HCT116 (cell line): ENCODE data around the gene ATXN7L1. TPM values are rescaled to one million over a fixed set of nuclear protein-coding genes. Genes with fewer than 3 reads are reported as not detected.

Experiments used
- ATAC-seq: fragments of 200-7000 bp; cut with Tn5 transposase; 2 replicates; pipeline ENCODE4 v1.9.1; 2020; ENCODE audit warnings: mild to moderate bottlenecking, moderate library complexity
- BruUV-seq: library from RNA; stranded (reverse); fragments of 400-500 nt; replicated peaks from 2 replicates; lab custom pipeline; 2021; lab: Mats Ljungman, UMichigan
- CTCF ChIA-PET: fragments of 300-600 bp; sonication (Branson Sonifier 250); formaldehyde crosslinking; loops from one replicate; lab custom pipeline; 2021; ENCODE audit warnings: antibody characterized with exemption; lab: Charles Lee
- POLR2A ChIA-PET: fragments of 300-600, 350-600 bp; sonication (Branson Sonifier 250); formaldehyde crosslinking; loops from one replicate; lab custom pipeline; 2021; ENCODE audit warnings: antibody characterized with exemption; lab: Charles Lee
- RAD21 ChIA-PET, 2 experiments: fragments of 300-600 bp; sonication (Branson Sonifier 250); formaldehyde crosslinking; loops; one replicate each; lab custom pipeline; 2023; ENCODE audit warnings: low total read pairs in 2 of 2; ENCODE audit not compliant: uncharacterized antibody in 2 of 2, unreplicated experiment in 2 of 2, low non-redundant PET in 1 of 2; lab: Charles Lee
- DNase-seq: peaks from one replicate; pipeline ENCODE4 v3.0.0-alpha.2; 2010; ENCODE audit warnings: low read depth, low spot score
- H2AFZ ChIP-seq: fragments of 200-600 bp; shearing (Covaris generic), sonication (generic); 2 replicates; pipeline ENCODE4 v1.6.1; 2017; ENCODE audit warnings: low read depth, mixed run types, mixed read lengths, antibody characterized with exemption, low read length; ENCODE audit not compliant: poor library complexity, severe bottlenecking
- H3K27ac ChIP-seq: 2 replicates; pipeline ENCODE4 v1.5.1; 2012; ENCODE audit warnings: low read depth, low read length
- H3K27me3 ChIP-seq: fragments of 200-600 bp; sonication (generic); 2 replicates; pipeline ENCODE4 v1.6.1; 2016; ENCODE audit warnings: mixed run types, low read length, mixed read lengths; ENCODE audit not compliant: insufficient read depth
- H3K36me3 ChIP-seq, 2 experiments: fragments of 200-500 bp in 1 of 2; fragments of 200-600 bp in 1 of 2; sonication (Bioruptor generic) in 1 of 2; sonication (generic) in 1 of 2; 2 replicates each; pipeline versions ENCODE4 v1.5.1 to v1.6.1; 2014 to 2016; ENCODE audit warnings: low read length in 2 of 2, inconsistent platforms in 1 of 2, mixed read lengths in 1 of 2, mixed run types in 1 of 2; ENCODE audit not compliant: insufficient read depth in 2 of 2, control insufficient read depth in 1 of 2
- H3K4me1 ChIP-seq, 2 experiments: fragments of 200-600 bp in 1 of 2; sonication (generic) in 1 of 2; 2 replicates each; pipeline versions ENCODE4 v1.5.1 to v1.6.1; 2012 to 2017; ENCODE audit warnings: low read length in 2 of 2, inconsistent platforms in 1 of 2, mild to moderate bottlenecking in 1 of 2, mixed read lengths in 1 of 2, mixed run types in 1 of 2, moderate library complexity in 1 of 2; ENCODE audit not compliant: insufficient read depth in 2 of 2, control insufficient read depth in 1 of 2
- H3K4me2 ChIP-seq: fragments of 200-600 bp; sonication (generic); 2 replicates; pipeline ENCODE4 v1.6.1; 2017; ENCODE audit warnings: mixed run types, low read length, mixed read lengths
- H3K4me3 ChIP-seq, 2 experiments: fragments of 200-600 bp in 1 of 2; sonication (generic) in 1 of 2; replicated peaks in 1 of 2; 2 replicates each; pipeline ENCODE4 v1.5.1; 2011 to 2016; ENCODE audit warnings: low read length in 2 of 2, control low read depth in 1 of 2, low read depth in 1 of 2, mild to moderate bottlenecking in 1 of 2, mixed read lengths in 1 of 2, mixed run types in 1 of 2
- H3K79me2 ChIP-seq: fragments of 200-600 bp; sonication (generic); 2 replicates; pipeline ENCODE4 v1.6.1; 2017; ENCODE audit warnings: mild to moderate bottlenecking, mixed run types, low read length, moderate library complexity, mixed read lengths; ENCODE audit not compliant: insufficient read depth
- H3K9ac ChIP-seq: fragments of 200-600 bp; sonication (generic); 2 replicates; pipeline ENCODE4 v1.6.1; 2016; ENCODE audit warnings: low read length, mixed read lengths
- H3K9me2 ChIP-seq: fragments of 200-600 bp; sonication (generic), shearing (Covaris generic); 2 replicates; pipeline ENCODE4 v1.6.1; 2017; ENCODE audit warnings: mixed run types, mild to moderate bottlenecking, moderate library complexity; ENCODE audit not compliant: insufficient read depth
- H3K9me3 ChIP-seq, 2 experiments: fragments of 200-500 bp in 1 of 2; fragments of 200-600 bp in 1 of 2; sonication (Bioruptor generic) in 1 of 2; sonication (generic) in 1 of 2; 2 replicates each; pipeline ENCODE4 v1.6.1; 2014 to 2017; ENCODE audit warnings: low read length in 2 of 2, mixed read lengths in 2 of 2, inconsistent platforms in 1 of 2, low read depth in 1 of 2, mild to moderate bottlenecking in 1 of 2, mixed run types in 1 of 2, moderate library complexity in 1 of 2; ENCODE audit not compliant: control insufficient read depth in 1 of 2, insufficient read depth in 1 of 2
- H4K20me1 ChIP-seq: fragments of 200-600 bp; sonication (generic), shearing (Covaris generic); 2 replicates; pipeline ENCODE4 v1.6.1; 2017; ENCODE audit warnings: mixed run types, mild to moderate bottlenecking, moderate library complexity; ENCODE audit not compliant: insufficient read depth
- EZH2 ChIP-seq: fragments of 200-600 bp; sonication (generic); IDR thresholded peaks from 2 replicates; pipeline ENCODE4 v1.6.1; 2017; ENCODE audit warnings: antibody characterized with exemption, mixed run types
- EZH2phosphoT487 ChIP-seq: fragments of 200-600 bp; IDR thresholded peaks from 2 replicates; pipeline ENCODE4 v1.6.1; 2018; ENCODE audit warnings: antibody characterized with exemption, borderline replicate concordance
- FOSL1 ChIP-seq: IDR thresholded peaks from 2 replicates; pipeline ENCODE4 v1.6.1; 2012; ENCODE audit warnings: low read depth
- POLR2AphosphoS5 ChIP-seq: IDR thresholded peaks from 2 replicates; pipeline ENCODE4 v1.6.1; 2011; ENCODE audit warnings: mild to moderate bottlenecking, low read depth, low read length, moderate library complexity
- RAD21 ChIP-seq: IDR thresholded peaks from 2 replicates; pipeline ENCODE4 v1.6.1; 2012; ENCODE audit warnings: low read depth, mild to moderate bottlenecking
- SIN3A ChIP-seq: IDR thresholded peaks from 2 replicates; pipeline ENCODE4 v1.6.1; 2012; ENCODE audit warnings: low read depth
- SRF ChIP-seq: IDR thresholded peaks from 2 replicates; pipeline ENCODE4 v1.6.1; 2012; ENCODE audit warnings: low read depth
- TCF7L2 ChIP-seq: IDR thresholded peaks from 2 replicates; pipeline ENCODE4 v1.7.0; 2011; ENCODE audit warnings: borderline replicate concordance, inconsistent platforms; ENCODE audit not compliant: insufficient read depth, insufficient read length; ENCODE audit errors: extremely low read depth
- intact Hi-C: fragments of 100-400 bp; cut with micrococcal nuclease; formaldehyde crosslinking; loops from 2 replicates; pipeline ENCODE4 v1.10.0; 2022
- total RNA-seq: library from RNA; stranded (reverse); gene quantifications from one replicate; pipeline ENCODE4 v1.2.1, GENCODE V29; 2021; ENCODE audit not compliant: unreplicated experiment
- TF ChIP-seq, protein P1 (sequence below), 3 experiments: fragments of 200-600 bp in 1 of 3; sonication (generic) in 1 of 3; IDR thresholded peaks in 2 of 3; conservative IDR thresholded peaks in 1 of 3; 2 replicates each; pipeline ENCODE4 v1.5.1; 2012 to 2017; ENCODE audit warnings: low read depth in 2 of 3, low read length in 2 of 3, antibody characterized with exemption in 1 of 3, borderline replicate concordance in 1 of 3, control low read depth in 1 of 3, mild to moderate bottlenecking in 1 of 3, mixed read lengths in 1 of 3, mixed run types in 1 of 3, moderate library complexity in 1 of 3; ENCODE audit not compliant: insufficient read depth in 1 of 3
- TF ChIP-seq, protein P2 (sequence below): IDR thresholded peaks from 2 replicates; pipeline ENCODE4 v1.6.1; 2012; ENCODE audit warnings: low read depth
- TF ChIP-seq, protein P3 (sequence below): IDR thresholded peaks from 2 replicates; pipeline ENCODE4 v1.6.1; 2011; ENCODE audit warnings: mild to moderate bottlenecking, low read length, moderate library complexity; ENCODE audit not compliant: insufficient replicate concordance; ENCODE audit errors: extremely low read depth
- TF ChIP-seq, protein P4 (sequence below): IDR thresholded peaks from 2 replicates; pipeline ENCODE4 v1.6.1; 2012

The ATXN7L1 gene
- total RNA-seq, 1 experiment from 2014 or later, result 11.5 TPM

DNA sequence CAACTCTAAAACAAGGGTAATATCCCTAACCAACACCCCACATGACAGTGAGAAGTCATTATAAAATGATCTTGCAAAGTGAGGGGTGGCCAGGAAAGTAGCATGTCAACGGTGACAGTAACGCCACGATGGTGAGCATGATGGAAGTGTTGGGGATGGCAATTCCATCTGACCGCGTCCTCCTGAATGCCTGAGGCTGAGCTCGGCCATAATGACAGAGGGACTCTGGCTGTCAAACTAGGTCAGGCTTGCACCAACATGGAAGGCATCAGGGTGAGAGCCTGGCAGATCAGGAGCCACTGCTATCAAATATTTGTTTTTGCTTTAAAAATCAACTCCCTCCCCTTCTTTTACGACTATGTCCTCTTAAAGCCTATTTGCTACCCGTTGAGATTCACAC lies 239.4 kb downstream of the ATXN7L1 start:
- ATAC-seq, result no peak
- H3K4me2 ChIP-seq, result no peak overlapping the region
- intact Hi-C loops, result no loop called here
- H4K20me1 ChIP-seq, result no peaks in the 10 kb centered on the region
- TF ChIP-seq TCF7L2 (no peak), FOSL1 (no peak), RAD21 (no peak), EZH2 (no peak), SRF (no peak), SIN3A (no peak)
- TF ChIP-seq, protein P1, sequence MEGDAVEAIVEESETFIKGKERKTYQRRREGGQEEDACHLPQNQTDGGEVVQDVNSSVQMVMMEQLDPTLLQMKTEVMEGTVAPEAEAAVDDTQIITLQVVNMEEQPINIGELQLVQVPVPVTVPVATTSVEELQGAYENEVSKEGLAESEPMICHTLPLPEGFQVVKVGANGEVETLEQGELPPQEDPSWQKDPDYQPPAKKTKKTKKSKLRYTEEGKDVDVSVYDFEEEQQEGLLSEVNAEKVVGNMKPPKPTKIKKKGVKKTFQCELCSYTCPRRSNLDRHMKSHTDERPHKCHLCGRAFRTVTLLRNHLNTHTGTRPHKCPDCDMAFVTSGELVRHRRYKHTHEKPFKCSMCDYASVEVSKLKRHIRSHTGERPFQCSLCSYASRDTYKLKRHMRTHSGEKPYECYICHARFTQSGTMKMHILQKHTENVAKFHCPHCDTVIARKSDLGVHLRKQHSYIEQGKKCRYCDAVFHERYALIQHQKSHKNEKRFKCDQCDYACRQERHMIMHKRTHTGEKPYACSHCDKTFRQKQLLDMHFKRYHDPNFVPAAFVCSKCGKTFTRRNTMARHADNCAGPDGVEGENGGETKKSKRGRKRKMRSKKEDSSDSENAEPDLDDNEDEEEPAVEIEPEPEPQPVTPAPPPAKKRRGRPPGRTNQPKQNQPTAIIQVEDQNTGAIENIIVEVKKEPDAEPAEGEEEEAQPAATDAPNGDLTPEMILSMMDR (IDR thresholded peaks at IDR 0.05 in 2 of 3, conservative IDR thresholded peaks at IDR 0.05 in 1 of 3; ENCODE audit: borderline replicate concordance in 1 of 3, insufficient read depth in 1 of 3, low read depth in 2 of 3, low read length in 2 of 3), result no peak
- H3K9me2 ChIP-seq, result no peaks in the 10 kb centered on the region
- ChIA-PET CTCF (no interaction called here), POLR2A (no interaction called here), RAD21 (no interaction called here)
- no peaks in the 10 kb centered on the region for H3K27me3 ChIP-seq
- H3K9ac ChIP-seq, result no peak overlapping the region
- DNase-seq, result no peak
- H2AFZ ChIP-seq, result no peak overlapping the region
- H3K27ac ChIP-seq, result no peak overlapping the region
- BruUV-seq, result no TSS peak
- no peak overlapping the region for H3K4me3 ChIP-seq
- H3K36me3 ChIP-seq, result no peaks in the 10 kb centered on the region; a peak in 1 of 4 replicates
- no peaks in the 10 kb centered on the region for H3K9me3 ChIP-seq
- H3K4me1 ChIP-seq, result no peaks in the 10 kb centered on the region
- no peaks in the 10 kb centered on the region for H3K79me2 ChIP-seq

DNA sequence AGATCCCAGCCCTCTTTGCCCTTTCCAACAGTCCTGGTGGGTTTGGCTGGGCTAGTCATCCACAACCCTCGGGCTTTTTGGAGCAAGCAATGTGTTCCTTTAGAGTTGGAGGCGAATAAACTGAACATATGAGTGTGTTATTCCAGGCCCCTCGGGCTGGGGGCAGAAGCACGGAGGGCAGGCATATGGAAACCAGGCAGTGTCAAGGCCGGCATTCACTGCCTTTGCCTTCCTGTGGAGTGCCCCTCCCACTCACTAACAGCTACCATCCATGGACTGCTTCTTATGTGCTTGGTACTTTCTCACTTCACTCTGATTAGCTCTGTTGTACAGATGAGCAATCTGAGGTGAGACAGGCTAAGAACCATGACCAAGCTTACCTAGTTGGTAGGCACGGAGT lies 241.2 kb downstream of the ATXN7L1 start:
- Histone ChIP-seq H3K79me2 (no peaks in the 10 kb centered on the region), H3K4me2 (no peak overlapping the region), H3K4me3 (no peak overlapping the region), H2AFZ (no peak overlapping the region), H3K9me2 (no peaks in the 10 kb centered on the region), H3K9me3 (no peaks in the 10 kb centered on the region), H3K36me3 (no peaks in the 10 kb centered on the region; a peak in 1 of 4 replicates), H3K27ac (no peak overlapping the region), H3K9ac (no peak overlapping the region), H3K4me1 (no peaks in the 10 kb centered on the region), H4K20me1 (no peaks in the 10 kb centered on the region), H3K27me3 (no peaks in the 10 kb centered on the region)
- POLR2A ChIA-PET, result no interaction called here
- RAD21 ChIA-PET, result no interaction called here
- no peak for DNase-seq
- BruUV-seq, result no TSS peak
- CTCF ChIA-PET, result no interaction called here
- intact Hi-C loops, result no loop called here
- no peak for ATAC-seq
- no peak for TF ChIP-seq EZH2phosphoT487
- TF ChIP-seq, protein P2, sequence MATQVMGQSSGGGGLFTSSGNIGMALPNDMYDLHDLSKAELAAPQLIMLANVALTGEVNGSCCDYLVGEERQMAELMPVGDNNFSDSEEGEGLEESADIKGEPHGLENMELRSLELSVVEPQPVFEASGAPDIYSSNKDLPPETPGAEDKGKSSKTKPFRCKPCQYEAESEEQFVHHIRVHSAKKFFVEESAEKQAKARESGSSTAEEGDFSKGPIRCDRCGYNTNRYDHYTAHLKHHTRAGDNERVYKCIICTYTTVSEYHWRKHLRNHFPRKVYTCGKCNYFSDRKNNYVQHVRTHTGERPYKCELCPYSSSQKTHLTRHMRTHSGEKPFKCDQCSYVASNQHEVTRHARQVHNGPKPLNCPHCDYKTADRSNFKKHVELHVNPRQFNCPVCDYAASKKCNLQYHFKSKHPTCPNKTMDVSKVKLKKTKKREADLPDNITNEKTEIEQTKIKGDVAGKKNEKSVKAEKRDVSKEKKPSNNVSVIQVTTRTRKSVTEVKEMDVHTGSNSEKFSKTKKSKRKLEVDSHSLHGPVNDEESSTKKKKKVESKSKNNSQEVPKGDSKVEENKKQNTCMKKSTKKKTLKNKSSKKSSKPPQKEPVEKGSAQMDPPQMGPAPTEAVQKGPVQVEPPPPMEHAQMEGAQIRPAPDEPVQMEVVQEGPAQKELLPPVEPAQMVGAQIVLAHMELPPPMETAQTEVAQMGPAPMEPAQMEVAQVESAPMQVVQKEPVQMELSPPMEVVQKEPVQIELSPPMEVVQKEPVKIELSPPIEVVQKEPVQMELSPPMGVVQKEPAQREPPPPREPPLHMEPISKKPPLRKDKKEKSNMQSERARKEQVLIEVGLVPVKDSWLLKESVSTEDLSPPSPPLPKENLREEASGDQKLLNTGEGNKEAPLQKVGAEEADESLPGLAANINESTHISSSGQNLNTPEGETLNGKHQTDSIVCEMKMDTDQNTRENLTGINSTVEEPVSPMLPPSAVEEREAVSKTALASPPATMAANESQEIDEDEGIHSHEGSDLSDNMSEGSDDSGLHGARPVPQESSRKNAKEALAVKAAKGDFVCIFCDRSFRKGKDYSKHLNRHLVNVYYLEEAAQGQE, result no peak
- no peak for TF ChIP-seq SIN3A
- TF ChIP-seq, protein P3, sequence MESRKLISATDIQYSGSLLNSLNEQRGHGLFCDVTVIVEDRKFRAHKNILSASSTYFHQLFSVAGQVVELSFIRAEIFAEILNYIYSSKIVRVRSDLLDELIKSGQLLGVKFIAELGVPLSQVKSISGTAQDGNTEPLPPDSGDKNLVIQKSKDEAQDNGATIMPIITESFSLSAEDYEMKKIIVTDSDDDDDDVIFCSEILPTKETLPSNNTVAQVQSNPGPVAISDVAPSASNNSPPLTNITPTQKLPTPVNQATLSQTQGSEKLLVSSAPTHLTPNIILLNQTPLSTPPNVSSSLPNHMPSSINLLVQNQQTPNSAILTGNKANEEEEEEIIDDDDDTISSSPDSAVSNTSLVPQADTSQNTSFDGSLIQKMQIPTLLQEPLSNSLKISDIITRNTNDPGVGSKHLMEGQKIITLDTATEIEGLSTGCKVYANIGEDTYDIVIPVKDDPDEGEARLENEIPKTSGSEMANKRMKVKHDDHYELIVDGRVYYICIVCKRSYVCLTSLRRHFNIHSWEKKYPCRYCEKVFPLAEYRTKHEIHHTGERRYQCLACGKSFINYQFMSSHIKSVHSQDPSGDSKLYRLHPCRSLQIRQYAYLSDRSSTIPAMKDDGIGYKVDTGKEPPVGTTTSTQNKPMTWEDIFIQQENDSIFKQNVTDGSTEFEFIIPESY, result no peak
- no peak for TF ChIP-seq TCF7L2
- no peak for TF ChIP-seq POLR2AphosphoS5
- no peak for TF ChIP-seq RAD21
- TF ChIP-seq, protein P4, sequence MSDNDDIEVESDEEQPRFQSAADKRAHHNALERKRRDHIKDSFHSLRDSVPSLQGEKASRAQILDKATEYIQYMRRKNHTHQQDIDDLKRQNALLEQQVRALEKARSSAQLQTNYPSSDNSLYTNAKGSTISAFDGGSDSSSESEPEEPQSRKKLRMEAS, result no peak
